Tibial nerve (tissue), 4 donors: ENCODE results near the gene HAPLN2. TPM values are rescaled to one million over a fixed set of nuclear protein-coding genes. Genes with fewer than 3 reads are reported as not detected.
"Not testable (repeated sequence)": the region's sequence is repeated elsewhere in the genome, so short reads cannot be mapped to it uniquely, and the experiment has no call there.

Experiments
- DNase-seq, 2 donors: peaks; one replicate each; pipeline ENCODE4 v3.0.0-alpha.2; 2019; ENCODE audit warnings: low spot score in 2 of 2
- H3K27ac ChIP-seq, 4 donors: fragments of 200-600 bp; sonication (generic) in 3 of 4; one replicate each; pipeline ENCODE4 v1.5.1; 2017 to 2019; ENCODE audit warnings: mild to moderate bottlenecking in 1 of 4
- H3K27me3 ChIP-seq, 2 donors: fragments of 200-600 bp; sonication (generic) in 1 of 2; one replicate each; pipeline versions ENCODE4 v1.5.1 to v1.6.0; 2017 to 2019
- H3K36me3 ChIP-seq, 3 donors: fragments of 200-600 bp; sonication (generic); one replicate each; pipeline ENCODE4 v1.5.1; 2018 to 2019
- H3K4me1 ChIP-seq, 4 donors: fragments of 200-600 bp; sonication (generic) in 3 of 4; one replicate each; pipeline ENCODE4 v1.5.1; 2017 to 2019
- H3K4me3 ChIP-seq, 4 donors: fragments of 200-600 bp; sonication (generic) in 3 of 4; one replicate each; pipeline ENCODE4 v1.5.1; 2017 to 2019; ENCODE audit warnings: mild to moderate bottlenecking in 1 of 4, moderate library complexity in 1 of 4
- H3K9me3 ChIP-seq, 4 donors: fragments of 200-600 bp; sonication (generic) in 3 of 4; one replicate each; pipeline ENCODE4 v1.5.1; 2017 to 2019
- CTCF ChIP-seq, 5 experiments: fragments of 200-600 bp in 3 of 5; fragments of 450-650 bp in 2 of 5; sonication (generic) in 3 of 5; IDR thresholded peaks; one replicate each; pipeline ENCODE4 v1.5.1; 2016 to 2019; ENCODE audit warnings: antibody characterized with exemption in 5 of 5, mild to moderate bottlenecking in 3 of 5, moderate library complexity in 2 of 5
- EP300 ChIP-seq, 2 donors: sonication (generic); formaldehyde crosslinking; IDR thresholded peaks; one replicate each; pipeline ENCODE4 v1.6.1; 2017; ENCODE audit warnings: antibody characterized with exemption in 2 of 2, mild to moderate bottlenecking in 1 of 2
- POLR2A ChIP-seq, 2 donors: fragments of 450-650 bp; IDR thresholded peaks; one replicate each; pipeline ENCODE4 v1.6.1; 2017; ENCODE audit warnings: antibody characterized with exemption in 2 of 2, mild to moderate bottlenecking in 2 of 2, moderate library complexity in 2 of 2
- WGBS, 2 donors: methylation state at CpG; one replicate each; pipeline ENCODE4 v1.1.5; 2018; 5-methylcytosine and 5-hydroxymethylcytosine counted together
- total RNA-seq, 4 donors: library from RNA; depleted of rRNA; stranded (reverse); fragments of >200 nt; gene quantifications; one replicate each; pipeline ENCODE4 v1.1.0, GENCODE V29; 2016

HAPLN2 gene
- total RNA-seq, 4 donors from 2014 or later, result 1.8 to 20.3 (median 10.6) TPM

GRCh38 chr1:156626079-156626438 lies 6.8 kb downstream of the HAPLN2 start:
- TF ChIP-seq CTCF (IDR thresholded peaks at IDR 0.05), result peak in 1 of 5 experiments; percentile 12
- TF ChIP-seq EP300 (IDR thresholded peaks at IDR 0.05), result no peak
- no peak overlapping the region for H3K27ac ChIP-seq
- H3K27me3 ChIP-seq, result peaks cover 9 to 95% of the 10 kb centered on the region in 2 donors
- 48 to 50% methylated on average over 4 of the region's 4 CpGs for WGBS, 2 donors
- no peak for DNase-seq
- no peaks in the 10 kb centered on the region for H3K36me3 ChIP-seq
- no peaks in the 10 kb centered on the region for H3K9me3 ChIP-seq
- H3K4me3 ChIP-seq, result no peak overlapping the region
- H3K4me1 ChIP-seq, result peaks cover 0 to 24% (median 22%) of the 10 kb centered on the region in 4 donors

- Histone ChIP-seq H3K9me3 (no peaks in the 10 kb centered on the region), H3K4me3 (no peak overlapping the region), H3K27ac (no peak overlapping the region), H3K36me3 (no peaks in the 10 kb centered on the region), H3K4me1 (peaks cover 0 to 24% (median 22%) of the 10 kb centered on the region in 4 donors), H3K27me3 (peaks cover 9 to 95% of the 10 kb centered on the region in 2 donors)
- DNase-seq, result peak in 1 of 2 donors; percentile 57
- TF ChIP-seq CTCF (IDR thresholded peaks at IDR 0.05) (peak; percentile 40 to 64 (median 49)), POLR2A (IDR thresholded peaks at IDR 0.05) (no peak)
- 88 to 91% methylated on average over 2 of the region's 2 CpGs for WGBS, 2 donors
These were observed 8.2 kb downstream of the HAPLN2 start for GRCh38 chr1:156627313-156627880.

GRCh38 chr1:156629823-156630449 lies 10.7 kb downstream of the HAPLN2 start:
- H3K4me1 ChIP-seq, result peaks cover 0 to 12% (median 10%) of the 10 kb centered on the region in 4 donors
- no peak overlapping the region for H3K27ac ChIP-seq
- H3K9me3 ChIP-seq, result no peaks in the 10 kb centered on the region
- no peaks in the 10 kb centered on the region for H3K36me3 ChIP-seq
- no peak for TF ChIP-seq CTCF (IDR thresholded peaks at IDR 0.05)
- no peak for TF ChIP-seq EP300 (IDR thresholded peaks at IDR 0.05)
- no peak for TF ChIP-seq POLR2A (IDR thresholded peaks at IDR 0.05)
- DNase-seq, result no peak
- no peak overlapping the region for H3K4me3 ChIP-seq
- WGBS, 2 donors, result 84 to 88% methylated on average over 8 of the region's 8 CpGs
- peaks cover 9 to 94% of the 10 kb centered on the region in 2 donors for H3K27me3 ChIP-seq

GRCh38 chr1:156631152-156631551 lies 11.9 kb downstream of the HAPLN2 start:
- peaks cover 4 to 94% of the 10 kb centered on the region in 2 donors for H3K27me3 ChIP-seq
- not testable (repeated sequence) for DNase-seq, H3K36me3 ChIP-seq, H3K4me1 ChIP-seq, H3K9me3 ChIP-seq, H3K27ac ChIP-seq, H3K4me3 ChIP-seq
- 51 to 59% methylated on average over 9 of the region's 9 CpGs for WGBS, 2 donors

GRCh38 chr1:156632355-156632754 lies 13.1 kb downstream of the HAPLN2 start:
- Histone ChIP-seq H3K9me3 (no peaks in the 10 kb centered on the region), H3K4me1 (no peaks in the 10 kb centered on the region), H3K36me3 (no peaks in the 10 kb centered on the region), H3K4me3 (no peak overlapping the region), H3K27me3 (peaks cover 0 to 94% of the 10 kb centered on the region in 2 donors), H3K27ac (no peak overlapping the region)
- no peak for DNase-seq
- WGBS, 2 donors, result 51 to 61% methylated on average over 3 of the region's 3 CpGs
- TF ChIP-seq POLR2A (IDR thresholded peaks at IDR 0.05) (no peak), CTCF (IDR thresholded peaks at IDR 0.05) (no peak), EP300 (IDR thresholded peaks at IDR 0.05) (no peak)
